OCI-LY3 (cell line): ENCODE measurements around the gene HTR3B.

Experiments
- EZH2phosphoT487 ChIP-seq: fragments of 200-600 bp; shearing (Covaris generic); IDR thresholded peaks from 2 replicates; pipeline ENCODE4 v1.6.1; 2018; ENCODE audit warnings: antibody characterized with exemption, mixed run types, low read depth
- TF ChIP-seq, protein P1 (sequence below): fragments of 200-600, 300-600 bp; sonication (generic); IDR thresholded peaks from 2 replicates; pipeline ENCODE4 v1.5.1; 2014; ENCODE audit warnings: antibody characterized with exemption, low read length, low read depth

DNA sequence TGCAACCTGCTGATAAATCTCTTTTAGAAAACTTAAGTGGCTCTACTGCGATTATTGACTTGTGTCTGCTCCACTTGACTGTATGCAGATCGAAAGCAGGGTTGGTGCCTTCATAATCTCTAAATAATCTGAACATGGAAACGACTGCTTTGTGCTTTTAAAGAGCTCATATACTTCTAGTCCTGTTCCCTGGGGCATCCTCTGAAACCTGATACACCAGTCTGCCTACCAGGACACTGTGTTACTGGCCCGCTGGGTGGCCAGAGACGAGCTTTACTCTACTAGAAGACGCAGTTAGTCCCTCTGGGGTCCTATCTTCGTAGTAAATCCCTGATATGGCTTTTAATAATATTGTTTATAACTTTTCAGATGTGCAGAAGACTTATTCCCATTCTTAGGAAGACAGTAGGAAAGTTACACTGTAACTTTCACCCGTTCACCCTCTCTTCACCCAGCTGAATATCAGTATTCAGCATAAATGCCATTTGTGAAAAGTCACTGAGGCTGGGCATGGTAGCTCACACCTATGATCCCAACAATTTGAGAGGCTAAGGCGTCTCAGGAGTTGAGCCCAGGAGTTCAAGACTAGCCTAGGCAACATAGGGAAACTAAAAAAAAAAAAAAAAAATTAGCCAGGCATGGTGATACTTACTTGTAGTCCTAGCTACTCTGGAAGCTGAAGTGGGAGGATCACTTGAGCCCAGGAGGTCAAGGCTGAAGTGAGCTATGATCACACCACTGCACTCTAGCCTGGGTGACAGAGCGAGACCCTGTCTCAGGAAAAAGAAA is 9.0 kb upstream of the HTR3B start:
- TF ChIP-seq EZH2phosphoT487 = no peak
- TF ChIP-seq, protein P1, sequence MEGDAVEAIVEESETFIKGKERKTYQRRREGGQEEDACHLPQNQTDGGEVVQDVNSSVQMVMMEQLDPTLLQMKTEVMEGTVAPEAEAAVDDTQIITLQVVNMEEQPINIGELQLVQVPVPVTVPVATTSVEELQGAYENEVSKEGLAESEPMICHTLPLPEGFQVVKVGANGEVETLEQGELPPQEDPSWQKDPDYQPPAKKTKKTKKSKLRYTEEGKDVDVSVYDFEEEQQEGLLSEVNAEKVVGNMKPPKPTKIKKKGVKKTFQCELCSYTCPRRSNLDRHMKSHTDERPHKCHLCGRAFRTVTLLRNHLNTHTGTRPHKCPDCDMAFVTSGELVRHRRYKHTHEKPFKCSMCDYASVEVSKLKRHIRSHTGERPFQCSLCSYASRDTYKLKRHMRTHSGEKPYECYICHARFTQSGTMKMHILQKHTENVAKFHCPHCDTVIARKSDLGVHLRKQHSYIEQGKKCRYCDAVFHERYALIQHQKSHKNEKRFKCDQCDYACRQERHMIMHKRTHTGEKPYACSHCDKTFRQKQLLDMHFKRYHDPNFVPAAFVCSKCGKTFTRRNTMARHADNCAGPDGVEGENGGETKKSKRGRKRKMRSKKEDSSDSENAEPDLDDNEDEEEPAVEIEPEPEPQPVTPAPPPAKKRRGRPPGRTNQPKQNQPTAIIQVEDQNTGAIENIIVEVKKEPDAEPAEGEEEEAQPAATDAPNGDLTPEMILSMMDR = no peak
